Muscle of leg (tissue), 11 donors: Measurements from ENCODE around the gene MAPKAPK2. TPM values are rescaled to one million over a fixed set of nuclear protein-coding genes. Genes with fewer than 3 reads are reported as not detected.

Experiments
- DNase-seq: peaks from one replicate; pipeline ENCODE4 v3.0.0; 2013
- H3K27ac ChIP-seq: one replicate; pipeline ENCODE4 v1.5.1; 2013; ENCODE audit warnings: mild to moderate bottlenecking, low read length, control low read depth
- H3K27me3 ChIP-seq: one replicate; pipeline ENCODE4 v1.6.1; 2013; ENCODE audit warnings: low read length; ENCODE audit not compliant: control insufficient read depth, insufficient read depth
- H3K36me3 ChIP-seq: one replicate; pipeline ENCODE4 v1.6.1; 2013; ENCODE audit warnings: low read length; ENCODE audit not compliant: control insufficient read depth, insufficient read depth
- H3K4me1 ChIP-seq: one replicate; pipeline ENCODE4 v1.6.1; 2013; ENCODE audit warnings: low read length; ENCODE audit not compliant: control insufficient read depth, insufficient read depth
- H3K4me3 ChIP-seq: one replicate; pipeline ENCODE4 v1.5.1; 2013; ENCODE audit warnings: low read length, control low read depth
- H3K9me3 ChIP-seq: replicated peaks from 2 replicates; pipeline ENCODE4 v1.6.1; 2013; ENCODE audit warnings: low read depth, low read length; ENCODE audit not compliant: control insufficient read depth
- WGBS: methylation state at CpG from one replicate; pipeline ENCODE4 v1.1.5; 2013; ENCODE audit warnings: missing lambda C conversion rate; ENCODE audit not compliant: insufficient coverage; 5-methylcytosine and 5-hydroxymethylcytosine counted together
- polyA plus RNA-seq, 8 donors: library from polyadenylated mRNA; unstranded; fragments of 120-200 nt; gene quantifications; one replicate each; pipeline versions ENCODE4 v1.2.1 to v1.2.3, GENCODE V29; 2013; ENCODE audit warnings: inconsistent platforms in 1 of 8, low replicate concordance in 1 of 8; ENCODE audit not compliant: insufficient read length in 8 of 8, insufficient read depth in 1 of 8
- total RNA-seq: library from RNA; stranded (reverse); fragments of 120-200 nt; gene quantifications from one replicate; pipeline ENCODE4 v1.2.4, GENCODE V29; 2013

The MAPKAPK2 gene
- total and polyA plus RNA-seq, 9 donors: 39.7 to 76.6 (median 70.0) TPM

- no peaks in the 10 kb centered on the region for H3K9me3 ChIP-seq
- H3K27me3 ChIP-seq: no peaks in the 10 kb centered on the region
- peak; percentile 48 for DNase-seq
- peaks cover 55% of the 10 kb centered on the region for H3K4me1 ChIP-seq
- no peaks in the 10 kb centered on the region for H3K36me3 ChIP-seq
- peak overlapping the region; percentile 96 for H3K27ac ChIP-seq
- 32% methylated on average over 2 of the region's 2 CpGs for WGBS
- H3K4me3 ChIP-seq: no peak overlapping the region
Measured at GRCh38 chr1:206708058-206708457, 23.4 kb downstream of the MAPKAPK2 start.

DNA sequence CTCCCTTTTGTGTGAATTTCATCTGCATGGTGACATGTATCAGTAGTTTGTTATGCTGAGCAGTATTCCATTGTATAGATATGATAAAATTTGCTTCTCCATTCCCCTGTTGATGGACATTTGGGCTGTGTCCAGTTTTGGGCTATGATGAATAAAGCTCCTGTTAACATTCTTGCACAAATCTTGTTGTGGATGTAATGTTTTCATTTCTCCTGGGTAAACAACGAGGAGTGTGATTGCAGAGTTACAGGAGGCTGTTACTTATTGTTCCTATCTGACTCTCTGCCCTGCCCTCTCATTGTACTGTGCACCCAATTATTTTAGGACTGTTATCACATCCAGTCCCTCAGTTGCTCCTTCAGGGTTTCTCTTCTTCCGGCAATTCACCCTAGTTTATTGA, 24.2 kb downstream of the MAPKAPK2 start:
- H3K27ac ChIP-seq: no peak overlapping the region

GRCh38 chr1:206709322-206709721, 24.6 kb downstream of the MAPKAPK2 start:
- no peak overlapping the region for H3K27ac ChIP-seq
- peaks cover 54% of the 10 kb centered on the region for H3K4me1 ChIP-seq
- no peaks in the 10 kb centered on the region for H3K36me3 ChIP-seq
- no CpG with 5 or more reads among the region's 4 CpGs for WGBS
- no peak for DNase-seq
- no peaks in the 10 kb centered on the region for H3K9me3 ChIP-seq
- H3K27me3 ChIP-seq: no peaks in the 10 kb centered on the region
- H3K4me3 ChIP-seq: no peak overlapping the region

More for the DNA sequence above, 24.2 kb downstream of the MAPKAPK2 start:
- Histone ChIP-seq H3K36me3 (no peaks in the 10 kb centered on the region), H3K4me1 (peaks cover 54% of the 10 kb centered on the region), H3K4me3 (no peak overlapping the region), H3K9me3 (no peaks in the 10 kb centered on the region), H3K27me3 (no peaks in the 10 kb centered on the region)
- no CpG with 5 or more reads among the region's 2 CpGs for WGBS
- DNase-seq: no peak

DNA sequence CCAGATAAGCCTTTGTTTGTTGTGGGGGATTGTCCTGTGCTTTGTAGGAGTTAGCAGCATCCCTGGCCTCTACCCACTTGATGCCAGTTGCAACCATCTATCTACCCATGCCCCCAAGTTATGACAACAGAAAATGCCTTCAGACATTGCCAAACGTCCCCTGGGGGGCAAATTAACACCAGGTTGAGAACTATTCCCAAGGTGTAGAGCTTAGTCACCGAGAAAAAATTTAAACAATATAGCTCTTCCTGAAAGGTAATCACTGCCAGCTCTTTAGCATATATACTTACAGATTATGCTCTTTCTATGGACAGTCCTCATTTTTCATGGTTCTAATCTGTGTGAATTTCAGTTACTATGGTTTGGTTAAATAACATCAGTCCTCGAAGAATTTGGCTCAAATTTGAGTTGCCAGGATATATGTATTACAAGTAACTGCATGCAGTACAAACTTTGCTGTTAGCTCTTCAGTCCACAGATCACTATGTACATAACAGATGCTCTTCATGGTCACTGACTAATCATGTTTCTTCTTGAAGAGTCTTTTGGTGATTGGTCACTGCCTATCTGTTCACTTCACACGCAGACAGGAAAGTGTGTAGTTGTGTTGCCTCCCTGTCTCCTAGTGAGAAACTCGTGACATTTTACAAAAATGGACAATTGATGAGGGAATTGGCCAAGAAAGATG, 25.2 kb downstream of the MAPKAPK2 start:
- H3K4me1 ChIP-seq: peaks cover 52% of the 10 kb centered on the region
- H3K27me3 ChIP-seq: no peaks in the 10 kb centered on the region
- no peaks in the 10 kb centered on the region for H3K9me3 ChIP-seq
- no peak for DNase-seq
- WGBS: 58% methylated on average over 3 of the region's 5 CpGs
- no peak overlapping the region for H3K4me3 ChIP-seq
- H3K36me3 ChIP-seq: no peaks in the 10 kb centered on the region
- H3K27ac ChIP-seq: no peak overlapping the region

DNA sequence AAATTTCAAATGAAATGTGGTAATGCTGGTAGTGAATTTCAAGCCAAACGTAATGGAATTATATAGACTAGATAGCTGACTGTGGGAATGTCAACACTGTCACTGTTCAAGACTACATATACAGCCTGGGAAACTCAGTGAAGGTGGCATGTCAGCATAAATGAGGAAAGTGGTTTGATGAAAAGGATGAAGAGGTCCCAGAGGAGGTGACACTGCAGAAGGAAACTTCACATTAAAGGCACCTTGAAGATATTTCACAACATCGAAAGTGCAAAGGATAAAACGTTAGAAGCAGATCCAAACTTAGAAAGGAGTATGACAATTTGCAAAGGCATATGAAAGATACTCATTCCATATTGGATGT, 25.7 kb downstream of the MAPKAPK2 start:
- no peak for DNase-seq
- H3K36me3 ChIP-seq: no peaks in the 10 kb centered on the region
- WGBS: no CpG with 5 or more reads among the region's 3 CpGs
- no peaks in the 10 kb centered on the region for H3K27me3 ChIP-seq
- no peaks in the 10 kb centered on the region for H3K9me3 ChIP-seq
- H3K27ac ChIP-seq: no peak overlapping the region
- peaks cover 50% of the 10 kb centered on the region for H3K4me1 ChIP-seq
- H3K4me3 ChIP-seq: no peak overlapping the region

DNA sequence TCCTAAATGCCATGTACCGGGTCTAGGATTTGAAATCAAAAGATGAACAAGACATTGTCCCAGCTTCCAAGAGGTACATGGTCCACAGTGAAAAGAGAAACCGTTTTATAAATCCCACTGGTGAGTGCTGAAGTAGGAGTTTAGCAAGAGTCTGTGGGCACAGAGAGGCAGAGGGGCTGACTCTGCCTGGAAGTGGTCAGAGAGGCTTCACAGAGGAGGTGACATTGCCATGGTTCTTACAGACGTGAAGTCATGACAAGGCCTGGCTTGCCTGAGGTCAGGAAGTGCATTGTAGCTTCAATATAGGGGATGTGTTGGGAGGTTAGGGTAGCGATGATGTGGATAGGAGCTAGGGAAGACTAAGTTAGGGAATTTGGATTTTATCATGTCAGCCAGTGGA, 28.4 kb downstream of the MAPKAPK2 start:
- Histone ChIP-seq H3K4me3 (no peak overlapping the region), H3K9me3 (no peaks in the 10 kb centered on the region), H3K27ac (no peak overlapping the region), H3K4me1 (peaks cover 26% of the 10 kb centered on the region), H3K27me3 (no peaks in the 10 kb centered on the region), H3K36me3 (no peaks in the 10 kb centered on the region)
- 84% methylated on average over 3 of the region's 4 CpGs for WGBS
- DNase-seq: no peak

DNA sequence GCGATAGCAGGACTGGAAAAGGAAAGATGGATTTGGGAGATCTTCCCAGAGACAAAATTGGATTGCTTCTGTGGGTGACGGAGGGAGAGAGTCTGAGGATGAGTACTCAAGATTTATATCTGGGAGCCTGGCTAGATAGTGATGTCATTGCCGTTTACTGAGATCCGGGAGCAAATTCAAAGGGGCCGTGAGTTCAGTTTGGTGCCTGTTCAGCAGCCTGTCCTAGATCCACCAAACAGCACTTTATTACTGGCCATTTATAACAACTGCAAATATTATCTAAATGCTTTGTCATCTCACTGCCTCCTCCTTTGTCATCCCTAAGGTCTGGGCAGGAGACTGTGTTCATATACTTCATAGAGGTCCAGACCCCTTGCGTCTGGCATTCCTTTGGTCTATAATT, 29.2 kb downstream of the MAPKAPK2 start:
- DNase-seq: peak; percentile 69
- 51% methylated on average over 2 of the region's 6 CpGs for WGBS
- Histone ChIP-seq H3K4me1 (peaks cover 25% of the 10 kb centered on the region), H3K27me3 (no peaks in the 10 kb centered on the region), H3K36me3 (no peaks in the 10 kb centered on the region), H3K9me3 (no peaks in the 10 kb centered on the region), H3K4me3 (no peak overlapping the region), H3K27ac (no peak overlapping the region)

DNA sequence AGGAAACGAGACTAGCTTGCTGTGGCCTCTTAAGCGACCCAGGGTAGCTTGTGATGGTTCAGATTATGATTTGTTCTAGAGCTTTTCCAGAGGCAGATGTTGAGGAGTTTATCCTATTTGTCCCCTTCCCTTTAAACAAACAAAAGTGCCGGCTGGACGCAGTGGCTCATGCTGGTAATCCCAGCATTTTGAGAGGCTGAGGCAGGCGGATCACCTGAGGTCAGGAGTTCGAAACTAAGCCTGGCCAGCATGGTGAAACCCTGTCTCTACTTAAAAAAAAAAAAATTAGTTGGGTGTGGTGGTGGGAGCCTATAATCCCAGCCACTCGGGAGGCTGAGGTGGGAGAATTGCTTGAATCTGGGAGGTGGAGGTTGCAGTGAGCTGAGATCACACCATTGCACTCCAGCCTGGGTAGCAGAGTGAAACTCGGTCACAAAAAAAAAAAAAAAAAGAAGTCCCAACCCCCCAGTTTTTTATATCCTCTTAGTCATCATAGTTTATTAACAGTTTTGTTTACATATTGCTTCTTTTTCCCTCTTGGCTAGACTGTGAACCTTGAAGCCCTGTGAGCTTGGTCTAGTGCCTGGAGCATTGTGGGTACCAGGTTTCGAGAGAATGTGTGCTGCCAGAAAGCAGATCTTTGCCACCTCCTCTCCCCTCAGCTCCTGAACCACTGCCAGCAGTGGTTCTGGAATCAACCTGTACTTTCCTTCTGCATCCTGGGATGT, 29.8 kb downstream of the MAPKAPK2 start:
- WGBS: 50% methylated on average over 1 of the region's 9 CpGs
- no peaks in the 10 kb centered on the region for H3K27me3 ChIP-seq
- peaks cover 25% of the 10 kb centered on the region for H3K4me1 ChIP-seq
- no peak overlapping the region for H3K4me3 ChIP-seq
- no peaks in the 10 kb centered on the region for H3K36me3 ChIP-seq
- no peak overlapping the region for H3K27ac ChIP-seq
- H3K9me3 ChIP-seq: no peaks in the 10 kb centered on the region
- DNase-seq: no peak

- Histone ChIP-seq H3K9me3 (no peaks in the 10 kb centered on the region), H3K27ac (no peak overlapping the region), H3K36me3 (no peaks in the 10 kb centered on the region), H3K27me3 (no peaks in the 10 kb centered on the region), H3K4me3 (no peak overlapping the region), H3K4me1 (peaks cover 22% of the 10 kb centered on the region)
- WGBS: 68% methylated on average over 2 of the region's 4 CpGs
- DNase-seq: no peak
Measured at GRCh38 chr1:206715120-206715519, 30.4 kb downstream of the MAPKAPK2 start.

DNA sequence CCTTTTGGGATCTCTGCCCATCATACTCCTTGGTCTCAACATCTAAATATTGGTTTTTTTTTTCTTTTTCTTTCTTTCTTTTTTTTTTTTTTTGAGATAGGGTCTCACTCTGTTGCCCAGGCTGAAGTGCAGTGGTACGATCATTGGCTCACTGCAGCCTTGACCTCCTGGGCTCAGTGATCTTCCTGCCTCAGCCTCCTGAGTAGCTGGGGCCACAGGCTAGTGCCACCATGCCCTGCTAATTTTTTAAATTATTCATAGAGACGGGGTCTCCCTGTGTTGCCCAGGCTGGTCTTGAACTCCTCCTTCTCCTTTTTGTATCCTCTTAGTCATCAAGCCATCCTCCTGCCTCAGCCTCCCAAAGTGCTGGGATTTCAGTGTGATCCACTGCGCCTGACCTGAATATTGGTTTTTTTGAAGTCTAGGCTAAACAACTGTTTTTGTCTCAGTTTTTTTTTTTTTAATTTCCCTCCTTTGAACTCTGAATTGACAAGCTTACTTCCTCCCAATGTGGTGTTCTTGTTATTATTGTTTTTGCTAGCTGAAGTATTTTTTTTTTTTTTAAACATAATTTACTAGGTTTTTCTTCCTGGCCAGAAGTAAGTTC, 30.9 kb downstream of the MAPKAPK2 start:
- DNase-seq: no peak
- Histone ChIP-seq H3K27me3 (no peaks in the 10 kb centered on the region), H3K36me3 (no peaks in the 10 kb centered on the region), H3K4me1 (peaks cover 22% of the 10 kb centered on the region), H3K27ac (no peak overlapping the region), H3K9me3 (no peaks in the 10 kb centered on the region), H3K4me3 (no peak overlapping the region)
- 100% methylated on average over 2 of the region's 3 CpGs for WGBS
